GM12891 (cell line): ENCODE measurements around the gene PEAK1.

Experiments used
- POLR2A ChIP-seq: IDR thresholded peaks from 2 replicates; pipeline ENCODE4 v1.6.1; 2011; ENCODE audit warnings: low read depth, low read length, control low read depth
- POLR2AphosphoS5 ChIP-seq: IDR thresholded peaks from 2 replicates; pipeline ENCODE4 v1.6.1; 2011; ENCODE audit warnings: low read depth, low read length, control low read depth

GRCh38 chr15:77074350-77074749, 345.6 kb downstream of the PEAK1 start:
- TF ChIP-seq POLR2A (no peak), POLR2AphosphoS5 (no peak)
